Measurements from ENCODE around the gene NEK10. TPM values are rescaled to one million over a fixed set of nuclear protein-coding genes. Genes with fewer than 3 reads are reported as not detected.

The NEK10 gene
- total and polyA plus RNA-seq, 9 donors = 0.41 to 33.4 (median 1.1) TPM

DNA sequence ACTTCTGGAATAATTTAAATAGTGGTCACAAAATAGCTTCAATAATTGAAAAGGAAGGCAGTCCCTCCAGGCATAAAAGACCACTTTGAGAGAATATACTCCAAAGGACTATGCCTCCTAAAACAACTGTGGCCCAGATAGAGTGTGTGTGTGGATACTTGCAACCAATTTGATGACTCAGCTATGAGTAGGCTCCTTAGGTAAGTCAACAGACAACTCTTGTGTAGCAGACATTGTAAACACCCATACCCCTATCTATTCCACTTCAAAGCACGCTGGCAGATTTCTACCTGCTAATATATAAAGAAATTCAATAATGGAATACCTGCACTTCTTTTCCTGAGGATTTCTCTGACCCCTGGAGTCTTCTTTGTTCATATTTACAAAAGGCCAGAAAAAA, 254.5 kb downstream of the NEK10 start:
- no peak for DNase-seq
- intact Hi-C loops (cut with DNase I) = loop anchor here in 1 of 4 donors (5.0 kb wide), 1 partner anchor 153 kb away; no protein-coding TSS in a partner anchor
- no peak for TF ChIP-seq EP300 (IDR thresholded peaks at IDR 0.05)
- no peak for TF ChIP-seq POLR2A (IDR thresholded peaks at IDR 0.05)
- TF ChIP-seq, protein P1, sequence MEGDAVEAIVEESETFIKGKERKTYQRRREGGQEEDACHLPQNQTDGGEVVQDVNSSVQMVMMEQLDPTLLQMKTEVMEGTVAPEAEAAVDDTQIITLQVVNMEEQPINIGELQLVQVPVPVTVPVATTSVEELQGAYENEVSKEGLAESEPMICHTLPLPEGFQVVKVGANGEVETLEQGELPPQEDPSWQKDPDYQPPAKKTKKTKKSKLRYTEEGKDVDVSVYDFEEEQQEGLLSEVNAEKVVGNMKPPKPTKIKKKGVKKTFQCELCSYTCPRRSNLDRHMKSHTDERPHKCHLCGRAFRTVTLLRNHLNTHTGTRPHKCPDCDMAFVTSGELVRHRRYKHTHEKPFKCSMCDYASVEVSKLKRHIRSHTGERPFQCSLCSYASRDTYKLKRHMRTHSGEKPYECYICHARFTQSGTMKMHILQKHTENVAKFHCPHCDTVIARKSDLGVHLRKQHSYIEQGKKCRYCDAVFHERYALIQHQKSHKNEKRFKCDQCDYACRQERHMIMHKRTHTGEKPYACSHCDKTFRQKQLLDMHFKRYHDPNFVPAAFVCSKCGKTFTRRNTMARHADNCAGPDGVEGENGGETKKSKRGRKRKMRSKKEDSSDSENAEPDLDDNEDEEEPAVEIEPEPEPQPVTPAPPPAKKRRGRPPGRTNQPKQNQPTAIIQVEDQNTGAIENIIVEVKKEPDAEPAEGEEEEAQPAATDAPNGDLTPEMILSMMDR (IDR thresholded peaks at IDR 0.05) = no peak
- H3K27me3 ChIP-seq = no peaks in the 10 kb centered on the region
- no peaks in the 10 kb centered on the region for H3K4me1 ChIP-seq (ENCODE audit: insufficient read depth)
- no peak overlapping the region for H3K4me3 ChIP-seq
- no peaks in the 10 kb centered on the region for H3K36me3 ChIP-seq
- H3K27ac ChIP-seq = no peak overlapping the region
- 91 to 97% (median 96%) methylated on average over 1 of the region's 1 CpG for WGBS, 3 donors
- H3K9me3 ChIP-seq = no peaks in the 10 kb centered on the region

DNA sequence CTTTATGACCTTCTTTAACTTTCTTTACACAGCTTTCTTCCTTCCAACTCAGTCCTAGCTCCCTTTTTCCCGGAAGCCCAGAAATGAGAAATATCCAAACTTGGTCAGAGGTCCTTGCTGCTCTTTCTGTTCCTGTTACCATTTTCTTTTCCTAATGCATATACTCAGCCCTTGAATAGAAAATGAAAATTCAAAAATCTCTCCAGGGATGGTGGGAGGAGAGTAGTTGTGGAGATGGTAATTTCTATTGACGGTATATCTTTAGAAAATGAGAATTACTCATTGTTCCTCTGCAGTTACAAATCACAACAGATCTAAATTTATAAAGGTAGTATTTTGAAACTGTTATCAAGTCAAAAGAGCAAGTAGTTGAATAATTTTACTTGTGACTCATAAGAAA, 255.1 kb downstream of the NEK10 start:
- H3K4me1 ChIP-seq (ENCODE audit: insufficient read depth) = no peaks in the 10 kb centered on the region
- no peaks in the 10 kb centered on the region for H3K36me3 ChIP-seq
- no peak for DNase-seq
- H3K27ac ChIP-seq = no peak overlapping the region
- H3K27me3 ChIP-seq = no peaks in the 10 kb centered on the region
- TF ChIP-seq POLR2A (IDR thresholded peaks at IDR 0.05) (no peak), EP300 (IDR thresholded peaks at IDR 0.05) (no peak)
- TF ChIP-seq, protein P1 (IDR thresholded peaks at IDR 0.05) = no peak
- intact Hi-C loops (cut with DNase I) = no loop called here
- no peaks in the 10 kb centered on the region for H3K9me3 ChIP-seq
- WGBS, 3 donors = 50 to 77% (median 60%) methylated on average over 2 of the region's 2 CpGs
- H3K4me3 ChIP-seq = no peak overlapping the region

DNA sequence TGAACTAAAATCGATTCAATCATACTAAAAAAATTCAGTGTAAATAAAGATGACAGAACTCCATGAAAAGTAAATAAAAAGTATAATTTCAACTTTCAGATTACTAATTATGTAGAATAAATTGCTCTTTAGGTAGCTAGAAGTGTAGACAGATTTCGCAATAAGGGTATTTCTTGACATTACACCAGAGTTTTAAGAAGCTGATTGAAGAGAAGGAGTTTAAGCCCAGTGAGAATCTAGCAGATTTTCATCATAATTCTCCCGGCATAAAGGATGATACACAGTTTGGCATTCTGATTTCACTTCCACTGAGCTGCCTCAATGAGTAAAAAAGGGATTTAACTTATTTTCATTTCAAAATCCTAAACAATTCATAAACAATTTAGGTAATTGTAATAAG, 259.2 kb downstream of the NEK10 start:
- no peaks in the 10 kb centered on the region for H3K36me3 ChIP-seq
- H3K4me3 ChIP-seq = no peak overlapping the region
- no peaks in the 10 kb centered on the region for H3K9me3 ChIP-seq
- H3K4me1 ChIP-seq (ENCODE audit: insufficient read depth) = peaks cover 1% of the 10 kb centered on the region
- H3K27ac ChIP-seq = no peak overlapping the region
- 95 to 97% (median 95%) methylated on average over 3 of the region's 3 CpGs for WGBS, 3 donors
- TF ChIP-seq, protein P1 (IDR thresholded peaks at IDR 0.05) = no peak
- no peak for TF ChIP-seq EP300 (IDR thresholded peaks at IDR 0.05)
- TF ChIP-seq POLR2A (IDR thresholded peaks at IDR 0.05) = no peak
- intact Hi-C loops (cut with DNase I) = no loop called here
- H3K27me3 ChIP-seq = no peaks in the 10 kb centered on the region
- DNase-seq = no peak

DNA sequence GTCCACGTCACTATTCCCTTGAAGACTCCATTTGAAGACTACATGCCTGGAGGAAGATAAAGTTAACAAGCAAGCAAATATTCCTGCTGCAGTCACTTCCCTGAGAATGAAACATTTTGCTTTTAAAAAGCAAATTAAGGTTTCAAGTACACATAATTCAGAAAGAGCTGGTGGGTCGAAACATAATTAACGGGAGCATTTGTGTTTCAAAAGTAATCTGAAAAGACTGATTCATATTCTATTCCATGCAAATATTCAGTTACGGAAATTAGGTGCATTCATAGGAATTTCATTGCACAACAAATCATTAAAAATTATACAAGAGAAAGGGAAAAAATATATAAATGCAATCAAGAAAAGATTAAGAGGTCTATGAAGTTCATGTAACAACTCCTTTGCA, 260.9 kb downstream of the NEK10 start:
- no peaks in the 10 kb centered on the region for H3K27me3 ChIP-seq
- H3K4me1 ChIP-seq (ENCODE audit: insufficient read depth) = peaks cover 1% of the 10 kb centered on the region
- intact Hi-C loops (cut with DNase I) = no loop called here
- WGBS, 3 donors = 94 to 95% (median 95%) methylated on average over 4 of the region's 4 CpGs
- TF ChIP-seq, protein P1 (IDR thresholded peaks at IDR 0.05) = no peak
- TF ChIP-seq EP300 (IDR thresholded peaks at IDR 0.05) (no peak), POLR2A (IDR thresholded peaks at IDR 0.05) (no peak)
- DNase-seq = no peak
- H3K36me3 ChIP-seq = no peaks in the 10 kb centered on the region
- H3K27ac ChIP-seq = no peak overlapping the region
- no peak overlapping the region for H3K4me3 ChIP-seq
- H3K9me3 ChIP-seq = no peaks in the 10 kb centered on the region

Measured in ovary (tissue), 9 donors.